Endothelial cell of umbilical vein (primary cell): ENCODE results near the gene EAPP. TPM values are rescaled to one million over a fixed set of nuclear protein-coding genes. Genes with fewer than 3 reads are reported as not detected.

ENCODE experiments used
- BruUV-seq: library from RNA; stranded (reverse); fragments of 400-500 nt; replicated peaks from 2 replicates; lab custom pipeline; 2021; lab: Mats Ljungman, UMichigan
- CTCF ChIA-PET: fragments of 300-600, 350-600 bp; sonication (Branson Sonifier 250); formaldehyde crosslinking; loops from one replicate; lab custom pipeline; 2021; ENCODE audit warnings: antibody characterized with exemption, inconsistent platforms; lab: Charles Lee
- POLR2A ChIA-PET: fragments of 300-600, 350-600 bp; sonication (Branson Sonifier 250); formaldehyde crosslinking; loops from one replicate; lab custom pipeline; 2021; ENCODE audit warnings: antibody characterized with exemption, inconsistent platforms; lab: Charles Lee
- DNase-seq: peaks from one replicate; pipeline ENCODE4 v3.0.0-alpha.2; 2011; ENCODE audit warnings: low read depth, low spot score
- FAIRE-seq: peaks from 2 replicates; lab custom pipeline; 2011; peaks lifted over from hg19 to GRCh38; lab: Jason Lieb, UNC
- H2AFZ ChIP-seq: 2 replicates; pipeline ENCODE4 v1.6.0; 2012; ENCODE audit warnings: low read depth, low read length, control low read depth, inconsistent platforms
- H3K27ac ChIP-seq: 2 replicates; pipeline ENCODE4 v1.5.1; 2011; ENCODE audit warnings: low read depth, mild to moderate bottlenecking, control low read depth, low read length, moderate library complexity; ENCODE audit not compliant: insufficient read depth
- H3K27me3 ChIP-seq, 2 experiments: 2 replicates each; pipeline versions ENCODE4 v1.6.0 to v1.6.1; 2011; ENCODE audit warnings: low read length in 2 of 2, mixed read lengths in 1 of 2; ENCODE audit not compliant: control insufficient read depth in 2 of 2, insufficient read depth in 2 of 2
- H3K36me3 ChIP-seq, 2 experiments: 2 replicates in 1 of 2; 3 replicates in 1 of 2; pipeline ENCODE4 v1.5.1; 2011; ENCODE audit warnings: low read length in 2 of 2, mild to moderate bottlenecking in 1 of 2, moderate library complexity in 1 of 2; ENCODE audit not compliant: control insufficient read depth in 2 of 2, insufficient read depth in 2 of 2; ENCODE audit errors: extremely low read depth in 1 of 2
- H3K4me1 ChIP-seq: 3 replicates; pipeline ENCODE4 v1.5.1; 2011; ENCODE audit warnings: mild to moderate bottlenecking, low read length; ENCODE audit not compliant: control insufficient read depth, insufficient read depth; ENCODE audit errors: extremely low read depth
- H3K4me2 ChIP-seq: 2 replicates; pipeline ENCODE4 v1.6.1; 2011; ENCODE audit warnings: low read length, control low read depth, mixed read lengths; ENCODE audit not compliant: insufficient read depth
- H3K4me3 ChIP-seq, 3 experiments: fragments of 200-600 bp in 1 of 3; sonication (generic), shearing (Covaris generic) in 1 of 3; replicated peaks in 1 of 3; 2 replicates each; pipeline ENCODE4 v1.5.1; 2011 to 2016; ENCODE audit warnings: control low read depth in 3 of 3, low read length in 3 of 3, mild to moderate bottlenecking in 2 of 3, inconsistent platforms in 1 of 3, low read depth in 1 of 3, moderate library complexity in 1 of 3; ENCODE audit not compliant: insufficient read depth in 1 of 3
- H3K79me2 ChIP-seq: 2 replicates; pipeline ENCODE4 v1.6.0; 2012; ENCODE audit warnings: low read length, inconsistent platforms; ENCODE audit not compliant: control insufficient read depth, insufficient read depth
- H3K9ac ChIP-seq: replicated peaks from 2 replicates; pipeline ENCODE3; 2011; ENCODE audit warnings: low read length, control low read depth; ENCODE audit not compliant: insufficient read depth; ENCODE audit errors: extremely low read depth
- H3K9me1 ChIP-seq: replicated peaks from 3 replicates; pipeline ENCODE4 v1.6.0; 2011; ENCODE audit warnings: mild to moderate bottlenecking, low read length; ENCODE audit not compliant: control insufficient read depth, insufficient read depth; ENCODE audit errors: extremely low read depth
- H3K9me3 ChIP-seq: replicated peaks from 2 replicates; pipeline ENCODE4 v1.5.1; 2012; ENCODE audit warnings: low read length, inconsistent platforms; ENCODE audit not compliant: control insufficient read depth, insufficient read depth
- H4K20me1 ChIP-seq: replicated peaks from 2 replicates; pipeline ENCODE3; 2011; ENCODE audit warnings: mild to moderate bottlenecking, low read length; ENCODE audit not compliant: control insufficient read depth, insufficient read depth; ENCODE audit errors: extremely low read depth
- CTCF ChIP-seq, 2 donors: IDR thresholded peaks; 1 replicate in 1 of 2; 2 replicates in 1 of 2; pipeline ENCODE4 v1.5.1; 2011; ENCODE audit warnings: low read length in 2 of 2, mild to moderate bottlenecking in 2 of 2, moderate library complexity in 2 of 2, control low read depth in 1 of 2, inconsistent platforms in 1 of 2, low read depth in 1 of 2; ENCODE audit not compliant: insufficient read depth in 1 of 2; ENCODE audit errors: extremely low read depth in 1 of 2
- EZH2 ChIP-seq: IDR thresholded peaks from 2 replicates; pipeline ENCODE4 v1.6.1; 2012; ENCODE audit warnings: borderline replicate concordance, low read depth, mild to moderate bottlenecking, moderate library complexity, low read length, inconsistent platforms; ENCODE audit not compliant: severe bottlenecking
- FOS ChIP-seq: IDR thresholded peaks from 2 replicates; pipeline ENCODE4 v1.6.1; 2011; ENCODE audit warnings: mild to moderate bottlenecking, low read length, moderate library complexity, borderline replicate concordance; ENCODE audit not compliant: insufficient read depth
- GATA2 ChIP-seq: IDR thresholded peaks from 2 replicates; pipeline ENCODE4 v1.7.0; 2011; ENCODE audit warnings: low read depth, mild to moderate bottlenecking, moderate library complexity, mixed read lengths, low read length; ENCODE audit not compliant: insufficient read length, insufficient read depth
- JUN ChIP-seq: IDR thresholded peaks from 2 replicates; pipeline ENCODE4 v1.6.1; 2011; ENCODE audit warnings: borderline replicate concordance, low read depth; ENCODE audit not compliant: insufficient read length, insufficient read depth
- MAX ChIP-seq: IDR thresholded peaks from 2 replicates; pipeline ENCODE4 v1.6.1; 2011; ENCODE audit not compliant: insufficient read depth, insufficient read length
- MYC ChIP-seq: IDR thresholded peaks from one replicate; pipeline ENCODE4 v1.6.1; 2011; ENCODE audit warnings: mild to moderate bottlenecking, low read depth, low read length
- POLR2A ChIP-seq: IDR thresholded peaks from 2 replicates; pipeline ENCODE4 v1.6.1; 2012; ENCODE audit warnings: low read depth, mild to moderate bottlenecking, control low read depth, low read length
- POLR2AphosphoS5 ChIP-seq: IDR thresholded peaks from 2 replicates; pipeline ENCODE4 v1.6.1; 2012; ENCODE audit warnings: low read depth, mild to moderate bottlenecking, control low read depth, low read length, moderate library complexity; ENCODE audit not compliant: insufficient read depth
- dilution Hi-C: fragments of 300-500 bp; cut with MboI; formaldehyde crosslinking; loops from one replicate; pipeline ENCODE4 v1.15.0; 2019; ENCODE audit warnings: low sequenced_read_pairs; ENCODE audit not compliant: extremely low pct_ligation_motif_present
- intact Hi-C: fragments of 100-400 bp; cut with micrococcal nuclease; formaldehyde crosslinking; loops from one replicate; pipeline ENCODE4 v1.10.0; 2022
- polyA plus RNA-seq, 4 experiments: library from polyadenylated mRNA; depleted of rRNA in 3 of 4; stranded (reverse) in 3 of 4; unstranded in 1 of 4; fragments of >200 nt; gene quantifications; 2 replicates each; pipeline versions ENCODE4 v1.2.1 to v1.2.3, GENCODE V29; 2011 to 2012; ENCODE audit warnings: missing spikeins in 1 of 4
- total RNA-seq: library from RNA; stranded (reverse); gene quantifications from 2 replicates; pipeline ENCODE4 v1.2.3, GENCODE V29; 2021

The EAPP gene
- total and polyA plus RNA-seq, 2 donors (not counting 3 experiments of a cell fraction or from before 2014, with no cell fraction given): 16.6 to 22.2 TPM

- H3K4me2 ChIP-seq: no peak overlapping the region
- CTCF ChIA-PET: interaction anchor here (0.7 kb wide), 1 partner anchor 26 kb away, joined by 3 read pairs; no protein-coding TSS in a partner anchor
- no peak overlapping the region for H2AFZ ChIP-seq
- no peaks in the 10 kb centered on the region for H3K36me3 ChIP-seq
- no peaks in the 10 kb centered on the region for H3K27me3 ChIP-seq
- DNase-seq (no peak), FAIRE-seq (no peak)
- no peaks in the 10 kb centered on the region for H3K9me1 ChIP-seq
- H3K79me2 ChIP-seq: no peaks in the 10 kb centered on the region
- dilution Hi-C loops (no loop called here), intact Hi-C loops (no loop called here)
- H3K4me3 ChIP-seq: no peak overlapping the region
- BruUV-seq: no TSS peak
- no peak overlapping the region for H3K27ac ChIP-seq
- H3K9me3 ChIP-seq: no peaks in the 10 kb centered on the region
- H4K20me1 ChIP-seq: no peaks in the 10 kb centered on the region
- POLR2A ChIA-PET: no interaction called here
- no peak overlapping the region for H3K9ac ChIP-seq
- no peak for TF ChIP-seq GATA2
- TF ChIP-seq EZH2: no peak
- no peak for TF ChIP-seq CTCF (IDR thresholded peaks at IDR 0.05; ENCODE audit: extremely low read depth in 1 of 2, insufficient read depth in 1 of 2, low read depth in 1 of 2, low read length in 2 of 2)
- TF ChIP-seq MAX: no peak
- no peak for TF ChIP-seq FOS
- TF ChIP-seq JUN: no peak
- no peak for TF ChIP-seq POLR2AphosphoS5
- TF ChIP-seq MYC: no peak
- no peak for TF ChIP-seq POLR2A
- H3K4me1 ChIP-seq: no peaks in the 10 kb centered on the region
Measured at GRCh38 chr14:34484726-34485125, 54.8 kb downstream of the EAPP start.
